ENCODE data around the gene CYP4V2.

CYP4V2 gene

GRCh38 chr4:186158021-186158813 lies 33.1 kb upstream of the CYP4V2 start:
- no peak overlapping the region for H3K4me2 ChIP-seq (ENCODE audit: low read length)
- no peaks in the 10 kb centered on the region for H3K36me3 ChIP-seq (ENCODE audit: control insufficient read depth, insufficient read depth, low read length)
- H3K27ac ChIP-seq: no peak overlapping the region
- no peaks in the 10 kb centered on the region for H3K4me1 ChIP-seq
- H3K79me2 ChIP-seq: no peaks in the 10 kb centered on the region
- TF ChIP-seq CTCF (IDR thresholded peaks at IDR 0.05): no peak
- H3K9me3 ChIP-seq (ENCODE audit: control insufficient read depth, low read length): no peaks in the 10 kb centered on the region
- H2AFZ ChIP-seq: no peak overlapping the region
- H3K9ac ChIP-seq: no peak overlapping the region
- H3K4me3 ChIP-seq (ENCODE audit: low read depth, low read length): no peak overlapping the region
- H3K27me3 ChIP-seq (ENCODE audit: control insufficient read depth, insufficient read depth, low read length): no peaks in the 10 kb centered on the region

GRCh38 chr4:186158966-186159365 lies 32.4 kb upstream of the CYP4V2 start:
- H2AFZ ChIP-seq: no peak overlapping the region

GRCh38 chr4:186159613-186160012 lies 31.8 kb upstream of the CYP4V2 start:
- no peak for TF ChIP-seq CTCF (IDR thresholded peaks at IDR 0.05)
- no peaks in the 10 kb centered on the region for H3K36me3 ChIP-seq (ENCODE audit: control insufficient read depth, insufficient read depth, low read length)
- H3K4me2 ChIP-seq (ENCODE audit: low read length): no peak overlapping the region
- H3K9ac ChIP-seq: no peak overlapping the region
- no peaks in the 10 kb centered on the region for H3K9me3 ChIP-seq (ENCODE audit: control insufficient read depth, low read length)
- H3K27me3 ChIP-seq (ENCODE audit: control insufficient read depth, insufficient read depth, low read length): no peaks in the 10 kb centered on the region
- no peak overlapping the region for H3K4me3 ChIP-seq (ENCODE audit: low read depth, low read length)
- H3K79me2 ChIP-seq: no peaks in the 10 kb centered on the region
- no peaks in the 10 kb centered on the region for H3K4me1 ChIP-seq
- H2AFZ ChIP-seq: no peak overlapping the region
- H3K27ac ChIP-seq: no peak overlapping the region

More at GRCh38 chr4:186158966-186159365, 32.4 kb upstream of the CYP4V2 start:
- no peak overlapping the region for H3K4me2 ChIP-seq (ENCODE audit: low read length)
- H3K27me3 ChIP-seq (ENCODE audit: control insufficient read depth, insufficient read depth, low read length): no peaks in the 10 kb centered on the region
- no peak for TF ChIP-seq CTCF (IDR thresholded peaks at IDR 0.05)
- no peaks in the 10 kb centered on the region for H3K9me3 ChIP-seq (ENCODE audit: control insufficient read depth, low read length)
- no peak overlapping the region for H3K9ac ChIP-seq
- no peak overlapping the region for H3K27ac ChIP-seq
- no peaks in the 10 kb centered on the region for H3K4me1 ChIP-seq
- H3K79me2 ChIP-seq: no peaks in the 10 kb centered on the region
- H3K36me3 ChIP-seq (ENCODE audit: control insufficient read depth, insufficient read depth, low read length): no peaks in the 10 kb centered on the region
- no peak overlapping the region for H3K4me3 ChIP-seq (ENCODE audit: low read depth, low read length)

GRCh38 chr4:186161138-186161537 lies 30.2 kb upstream of the CYP4V2 start:
- H3K4me1 ChIP-seq: no peaks in the 10 kb centered on the region
- TF ChIP-seq CTCF (IDR thresholded peaks at IDR 0.05): no peak
- H3K79me2 ChIP-seq: no peaks in the 10 kb centered on the region
- H3K27ac ChIP-seq: no peak overlapping the region
- no peak overlapping the region for H3K4me2 ChIP-seq (ENCODE audit: low read length)
- H3K9ac ChIP-seq: no peak overlapping the region
- H3K27me3 ChIP-seq (ENCODE audit: control insufficient read depth, insufficient read depth, low read length): no peaks in the 10 kb centered on the region
- H2AFZ ChIP-seq: no peak overlapping the region
- no peaks in the 10 kb centered on the region for H3K9me3 ChIP-seq (ENCODE audit: control insufficient read depth, low read length)
- no peaks in the 10 kb centered on the region for H3K36me3 ChIP-seq (ENCODE audit: control insufficient read depth, insufficient read depth, low read length)
- no peak overlapping the region for H3K4me3 ChIP-seq (ENCODE audit: low read depth, low read length)
